UCSD-AML1 (cell line): Measurements from ENCODE around the gene COL6A2.

Source experiments
- DNase-seq: peaks from one replicate; lab custom pipeline; 2025; ENCODE audit not compliant: unreplicated experiment; lab: John Stamatoyannopoulos, UW

The COL6A2 gene

GRCh38 chr21:46111857-46112724 is 14.2 kb downstream of the COL6A2 start:
- DNase-seq = no peak

- no peak for DNase-seq
Measured at GRCh38 chr21:46112725-46113215, 14.9 kb downstream of the COL6A2 start.

GRCh38 chr21:46113497-46114176 is 15.7 kb downstream of the COL6A2 start:
- no peak for DNase-seq

GRCh38 chr21:46114963-46115362 is 17.1 kb downstream of the COL6A2 start:
- no peak for DNase-seq

GRCh38 chr21:46115441-46116188 is 17.7 kb downstream of the COL6A2 start:
- no peak for DNase-seq

GRCh38 chr21:46116189-46116775 is 18.4 kb downstream of the COL6A2 start:
- DNase-seq = no peak

GRCh38 chr21:46116776-46117585 is 19.1 kb downstream of the COL6A2 start:
- no peak for DNase-seq

GRCh38 chr21:46117586-46118315 is 19.8 kb downstream of the COL6A2 start:
- no peak for DNase-seq

GRCh38 chr21:46118316-46119143 is 20.6 kb downstream of the COL6A2 start:
- no peak for DNase-seq

GRCh38 chr21:46119144-46119636 is 21.3 kb downstream of the COL6A2 start:
- DNase-seq = no peak

GRCh38 chr21:46119637-46120271 is 21.8 kb downstream of the COL6A2 start:
- no peak for DNase-seq

GRCh38 chr21:46120301-46121285 is 22.7 kb downstream of the COL6A2 start:
- no peak for DNase-seq

GRCh38 chr21:46121286-46122221 is 23.6 kb downstream of the COL6A2 start:
- no peak for DNase-seq

- no peak for DNase-seq
Measured at GRCh38 chr21:46122237-46122671, 24.3 kb downstream of the COL6A2 start.

- DNase-seq = no peak
Measured at GRCh38 chr21:46122758-46123683, 25.1 kb downstream of the COL6A2 start.
